Activated effector memory CD4-positive, alpha-beta T cell treated with Interleukin-2 at 50 U/mL for 16 hours (primary cell): Measurements from ENCODE around the gene MIA3.
A peak's percentile ranks its signal among the peaks of the same experiment; 100 is the strongest.
"Not testable (repeated sequence)": the region's sequence is repeated elsewhere in the genome, so short reads cannot be mapped to it uniquely, and the experiment has no call there.

Experiments used
- DNase-seq: peaks from one replicate; pipeline ENCODE4 v3.0.0-alpha.2; 2020

The MIA3 gene

GRCh38 chr1:222618001-222618879 lies at the start of gene MIA3:
Gene MIA3, plus strand, starts transcription at chr1:222618097. Its CDS starts 14 bp downstream, at chr1:222618111.
- DNase-seq = peak; percentile 26

- DNase-seq = no peak
Measured at GRCh38 chr1:222570837-222571236, 47.1 kb upstream of the MIA3 start.

- no peak for DNase-seq
Measured at GRCh38 chr1:222579316-222579715, 38.6 kb upstream of the MIA3 start.

GRCh38 chr1:222582099-222582774 lies 35.7 kb upstream of the MIA3 start:
- no peak for DNase-seq

DNA sequence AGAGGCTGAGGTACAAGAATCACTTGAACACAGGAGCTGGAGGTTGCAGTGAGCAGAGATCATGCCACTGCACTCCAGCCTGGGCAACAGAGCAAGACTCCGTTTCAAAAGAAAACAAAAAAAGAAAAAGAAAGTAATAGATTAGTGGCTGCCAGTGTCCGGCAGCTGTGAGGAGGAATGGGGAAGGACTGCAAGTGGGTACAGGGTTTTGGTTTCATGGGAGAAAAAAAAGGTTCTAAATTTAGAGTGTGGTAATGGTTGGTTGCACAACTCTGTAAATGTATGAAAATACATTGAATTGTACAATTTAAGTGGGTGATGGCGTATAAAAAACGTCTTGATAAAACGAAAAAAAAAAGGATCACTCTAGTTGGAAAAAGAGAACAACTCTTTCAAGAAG lies 34.8 kb upstream of the MIA3 start:
- no peak for DNase-seq

- no peak for DNase-seq
Measured at GRCh38 chr1:222586842-222587241, 31.1 kb upstream of the MIA3 start.

DNA sequence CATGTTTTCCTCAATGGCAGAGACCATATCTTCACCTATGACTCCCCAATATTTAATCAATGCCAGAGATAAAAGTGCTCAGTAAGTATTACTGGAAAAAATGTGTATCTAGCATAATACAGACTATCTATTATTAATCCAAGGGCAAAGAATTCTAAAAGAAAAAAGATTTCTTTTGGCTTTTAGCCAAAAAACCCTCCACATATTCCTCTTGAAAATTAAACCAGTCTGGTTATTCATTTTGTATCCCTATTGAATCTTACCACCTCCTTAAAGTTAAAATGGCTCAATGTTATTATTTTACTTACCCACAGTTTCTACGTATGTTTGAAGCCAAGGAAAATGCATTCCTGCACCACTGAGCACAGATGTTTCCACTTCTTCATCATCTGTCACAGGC lies 29.8 kb upstream of the MIA3 start:
- no peak for DNase-seq

DNA sequence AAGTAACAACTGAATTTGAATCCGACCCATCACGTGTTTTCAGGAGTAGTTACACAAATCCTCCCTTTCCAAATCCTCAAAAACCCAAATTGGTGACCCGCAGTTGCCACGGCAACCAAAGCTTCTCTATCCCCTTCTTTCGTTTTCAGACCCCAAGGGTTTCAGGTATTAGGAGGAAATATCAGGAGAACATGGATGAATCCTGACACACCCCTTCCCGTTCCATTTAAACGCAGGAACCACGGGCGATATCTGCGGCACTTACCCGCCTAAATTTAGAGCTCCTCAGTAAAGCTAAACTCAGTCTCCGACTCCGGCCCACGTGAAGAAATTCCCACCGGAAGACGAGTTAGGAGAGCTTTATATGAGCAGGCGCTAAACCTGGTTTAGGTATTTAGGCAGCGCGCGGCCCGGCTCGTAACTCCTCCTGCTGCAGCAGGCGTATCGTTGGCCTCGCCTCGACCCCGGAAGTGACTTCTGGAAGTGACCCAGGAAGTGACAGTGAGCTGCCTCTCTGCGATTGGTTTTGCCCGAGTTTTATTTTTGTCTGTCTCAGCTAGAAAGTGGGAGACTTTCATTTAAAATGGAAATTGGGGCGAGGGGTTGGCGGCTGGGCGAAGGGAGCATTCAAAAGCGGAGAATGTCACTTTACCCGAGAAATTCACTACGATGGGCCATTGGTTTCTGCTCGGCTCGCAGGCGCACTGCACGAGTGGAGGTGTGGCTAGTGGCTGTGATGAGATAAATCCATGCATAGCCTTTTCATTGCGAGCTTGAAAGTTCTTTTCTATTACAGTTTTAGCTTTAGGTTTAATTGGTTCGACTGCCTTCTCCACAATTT lies 28.2 kb upstream of the MIA3 start, which contains the start of gene TAF1A:
TAF1A (minus strand) TSS at position 472 of the 841 bp plus-strand sequence.
- peak; percentile 77 for DNase-seq

- no peak for DNase-seq
Measured at GRCh38 chr1:222592171-222592570, 25.7 kb upstream of the MIA3 start.

DNA sequence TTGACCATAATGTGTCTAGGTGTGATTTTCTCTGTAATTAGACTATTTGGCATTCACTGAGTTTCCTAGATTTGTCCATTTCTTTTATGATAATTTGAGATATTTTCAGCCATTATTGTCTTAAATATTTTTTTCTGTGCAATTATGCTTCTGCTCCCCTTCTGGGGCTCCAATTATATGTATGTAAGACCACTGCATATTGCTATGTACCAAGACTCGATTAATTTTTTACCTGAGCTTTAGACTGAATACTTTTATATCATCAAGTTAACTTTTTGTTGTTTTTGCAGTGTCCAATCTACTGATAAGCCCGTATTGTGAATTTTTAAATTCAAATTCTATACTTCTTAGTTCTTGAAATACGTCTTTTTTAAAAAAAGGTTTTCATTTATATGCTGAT lies 23.1 kb upstream of the MIA3 start:
- DNase-seq = no peak

DNA sequence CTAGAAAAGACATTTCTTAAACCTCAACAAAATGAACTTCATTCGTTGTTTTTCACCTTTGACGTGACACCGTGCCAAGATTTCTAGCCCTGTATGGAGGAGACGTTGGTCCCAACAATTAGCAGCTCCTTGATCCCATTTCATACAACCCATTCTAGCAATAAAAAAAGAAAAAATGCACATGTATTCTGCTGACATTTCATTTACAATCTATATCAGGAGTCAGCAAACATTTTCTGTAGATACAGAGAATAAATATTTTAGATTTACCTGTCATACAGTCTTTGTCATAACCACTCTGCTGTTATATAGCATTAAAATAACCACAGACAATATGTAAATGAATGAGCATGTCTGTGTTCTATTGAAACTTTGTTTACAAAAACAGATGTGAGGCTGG lies 21.2 kb upstream of the MIA3 start:
- no peak for DNase-seq

DNA sequence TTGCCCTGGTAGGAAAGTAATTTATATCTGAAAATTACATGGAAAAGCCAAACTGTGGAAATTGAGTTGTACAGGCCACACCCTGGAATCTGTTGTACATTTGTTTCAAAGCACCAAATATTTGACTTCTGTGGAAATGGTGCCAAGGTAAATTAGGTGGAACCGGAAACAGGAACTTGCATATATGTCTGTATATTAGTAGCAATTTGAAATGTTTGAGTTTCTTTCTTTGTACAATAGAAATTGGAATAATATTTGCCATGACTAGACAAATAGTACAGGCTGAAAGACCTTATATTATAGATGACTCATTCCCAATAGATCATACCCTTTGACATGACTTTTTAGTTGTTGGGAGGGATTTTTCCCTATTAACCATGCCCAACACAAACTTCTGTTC lies 17.6 kb upstream of the MIA3 start:
- DNase-seq = no peak

- no peak for DNase-seq
Measured at GRCh38 chr1:222601257-222601656, 16.6 kb upstream of the MIA3 start.

GRCh38 chr1:222606757-222607156 lies 11.1 kb upstream of the MIA3 start:
- no peak for DNase-seq

- not testable (repeated sequence) for DNase-seq
Measured at GRCh38 chr1:222609111-222609510, 8.8 kb upstream of the MIA3 start.

- DNase-seq = no peak
Measured at GRCh38 chr1:222610728-222611127, 7.2 kb upstream of the MIA3 start.

DNA sequence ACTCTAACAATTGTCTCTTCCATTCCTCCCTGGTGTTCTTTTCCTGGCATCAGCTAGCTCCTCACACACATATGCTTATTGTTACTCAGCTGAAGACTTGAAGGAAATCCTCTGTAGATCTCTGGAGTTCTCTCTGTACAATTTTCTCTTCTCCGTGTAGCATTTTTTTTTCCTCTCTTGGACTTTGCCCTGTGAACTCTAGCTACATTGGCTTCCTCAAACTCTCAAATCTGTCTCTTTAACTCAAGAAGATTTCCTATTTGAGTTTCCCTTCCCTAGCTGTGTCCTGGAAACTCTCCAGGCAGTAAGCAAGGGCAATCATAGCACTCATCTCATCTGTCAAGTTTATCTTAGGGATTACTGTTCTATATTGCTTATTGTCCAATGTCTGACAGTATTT lies 4.3 kb upstream of the MIA3 start:
- DNase-seq = no peak

GRCh38 chr1:222616525-222616924 lies 1.4 kb upstream of the MIA3 start:
- no peak for DNase-seq

DNA sequence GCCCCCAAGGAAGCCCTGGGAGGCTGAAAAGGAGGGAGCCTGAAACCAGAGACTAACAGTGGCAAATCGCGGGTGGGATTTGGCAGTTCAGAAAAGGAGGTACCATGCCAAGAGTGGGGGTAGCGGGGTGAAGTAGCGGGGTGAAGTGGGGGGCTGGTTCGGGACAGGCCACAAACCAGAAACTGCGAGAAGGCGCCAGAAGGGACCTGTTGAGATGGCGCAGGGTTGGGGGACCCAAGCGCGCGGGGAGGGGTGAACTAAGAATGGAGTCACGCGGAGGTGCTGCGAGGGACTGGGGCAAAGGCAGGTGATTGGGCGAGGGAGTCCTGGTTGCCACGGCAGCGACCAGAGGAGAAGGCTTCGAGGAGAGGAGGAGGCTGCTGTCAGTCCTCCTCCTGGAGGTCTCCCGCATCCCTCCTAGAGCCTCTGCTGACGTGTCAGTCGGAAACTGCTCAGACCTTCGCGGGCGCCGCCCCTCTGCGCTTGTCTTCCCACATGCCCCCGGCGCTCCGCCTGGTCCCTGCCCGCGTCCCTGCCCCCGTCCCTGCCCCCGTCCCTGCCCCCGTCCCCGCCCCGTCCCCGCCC lies 438 bp upstream of the MIA3 start:
- DNase-seq = peak; percentile 88

GRCh38 chr1:222618880-222619596 lies 1.1 kb downstream of the MIA3 start:
- DNase-seq = no peak

DNA sequence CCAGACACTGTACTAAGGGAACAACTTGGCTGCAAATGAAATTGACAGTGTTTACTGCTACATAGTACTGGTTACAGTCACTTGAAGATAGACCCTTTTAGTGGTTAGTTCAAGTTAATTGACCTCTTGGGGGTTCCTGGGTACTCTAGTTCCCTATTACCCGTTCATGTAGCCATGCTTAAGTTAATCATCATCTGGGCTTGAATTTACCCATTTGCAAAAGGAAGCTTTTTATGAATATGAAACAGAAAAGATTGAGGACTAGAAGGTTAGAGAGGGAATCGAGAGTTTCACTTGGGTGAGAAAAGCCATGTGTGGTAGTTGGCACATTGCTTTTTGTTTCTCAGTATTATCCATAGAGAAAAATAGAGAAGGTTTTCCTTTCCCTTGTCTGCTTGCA lies 2.7 kb downstream of the MIA3 start:
- no peak for DNase-seq

DNA sequence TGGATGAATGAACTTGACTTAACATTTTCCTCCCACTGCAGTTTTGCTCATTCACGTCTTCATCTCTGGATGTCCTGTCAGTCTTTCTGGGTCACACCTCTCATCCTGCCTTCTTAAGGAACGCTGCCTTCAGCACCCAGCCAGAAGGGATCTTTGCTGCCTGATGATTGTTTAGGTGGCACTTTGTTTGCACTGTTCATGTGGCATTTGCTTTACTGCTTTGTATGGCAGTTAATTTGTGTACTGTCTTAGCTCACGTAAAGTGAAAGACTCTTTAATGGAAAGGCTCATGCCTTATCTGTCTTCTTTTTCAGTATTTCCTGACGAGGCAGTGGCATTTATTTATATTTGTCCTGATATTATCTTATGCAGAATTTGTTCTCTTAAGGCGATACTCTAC lies 4.9 kb downstream of the MIA3 start:
- DNase-seq = no peak
